Glutamatergic neuron (in vitro differentiated cells): ENCODE measurements around the gene PRAF2. TPM values are rescaled to one million over a fixed set of nuclear protein-coding genes. Genes with fewer than 3 reads are reported as not detected.

Experiments used
- DNase-seq: peaks from one replicate; pipeline ENCODE4 v3.0.0; 2022
- H3K27ac Mint-ChIP-seq: one replicate; pipeline ENCODE4 v1.8.0; 2020; ENCODE audit warnings: mild to moderate bottlenecking, mixed read lengths, inconsistent platforms; ENCODE audit not compliant: unreplicated experiment
- H3K27me3 Mint-ChIP-seq: one replicate; pipeline ENCODE4 v1.8.0; 2020; ENCODE audit warnings: mild to moderate bottlenecking, moderate library complexity, mixed read lengths, inconsistent platforms; ENCODE audit not compliant: unreplicated experiment
- H3K36me3 Mint-ChIP-seq: one replicate; pipeline ENCODE4 v1.8.0; 2020; ENCODE audit warnings: mild to moderate bottlenecking, mixed read lengths, inconsistent platforms; ENCODE audit not compliant: unreplicated experiment
- H3K4me1 Mint-ChIP-seq: one replicate; pipeline ENCODE4 v1.8.0; 2020; ENCODE audit warnings: mild to moderate bottlenecking, low read depth, mixed read lengths, inconsistent platforms; ENCODE audit not compliant: unreplicated experiment
- H3K4me3 Mint-ChIP-seq: one replicate; pipeline ENCODE4 v1.8.0; 2020; ENCODE audit warnings: mild to moderate bottlenecking, mixed read lengths, inconsistent platforms; ENCODE audit not compliant: unreplicated experiment
- H3K9me3 Mint-ChIP-seq: one replicate; pipeline ENCODE4 v1.8.0; 2020; ENCODE audit warnings: mild to moderate bottlenecking, moderate library complexity, mixed read lengths, inconsistent platforms; ENCODE audit not compliant: unreplicated experiment
- CTCF ChIP-seq: fragments of 200-600 bp; sonication (generic); IDR thresholded peaks from one replicate; pipeline ENCODE4 v1.5.0; 2021; ENCODE audit not compliant: partially characterized antibody, unreplicated experiment
- total RNA-seq: library from RNA; stranded (reverse); fragmentation: NEBNext Ultra II Directional; extraction: Animal tissue kit (Norgen Biotek cat#: 25700); gene quantifications from one replicate; pipeline ENCODE4 v1.2.1, GENCODE V29; 2021; ENCODE audit not compliant: unreplicated experiment

PRAF2 gene
- total RNA-seq, 1 donor from 2014 or later: 41.5 TPM

- H3K36me3 Mint-ChIP-seq: no peaks in the 10 kb centered on the region
- peaks cover 4% of the 10 kb centered on the region for H3K9me3 Mint-ChIP-seq
- H3K27ac Mint-ChIP-seq: peak within 1 kb of the TSS; percentile 92
- H3K4me3 Mint-ChIP-seq: peak within 1 kb of the TSS; percentile 91
- H3K4me1 Mint-ChIP-seq: peaks cover 3% of the 10 kb centered on the region
- DNase-seq: peak; percentile 92
- peak; percentile 44 for TF ChIP-seq CTCF
- peaks cover 8% of the 10 kb centered on the region for H3K27me3 Mint-ChIP-seq
Measured at GRCh38 chrX:49043220-49043986, 30.4 kb downstream of the PRAF2 start, which contains the start of gene TFE3. TSS of gene TFE3 (minus strand) at chrX:49043357. CDS start at chrX:49043226, 131 bp downstream.

GRCh38 chrX:49042581-49043219 is 31.1 kb downstream of the PRAF2 start:
- H3K9me3 Mint-ChIP-seq: peaks cover 4% of the 10 kb centered on the region
- H3K27ac Mint-ChIP-seq: peak overlapping the region; percentile 92
- H3K27me3 Mint-ChIP-seq: peaks cover 8% of the 10 kb centered on the region
- H3K36me3 Mint-ChIP-seq: no peaks in the 10 kb centered on the region
- H3K4me3 Mint-ChIP-seq: peak overlapping the region; percentile 91
- TF ChIP-seq CTCF: no peak
- no peak for DNase-seq
- H3K4me1 Mint-ChIP-seq: peaks cover 3% of the 10 kb centered on the region

GRCh38 chrX:49041744-49042580 is 31.8 kb downstream of the PRAF2 start:
- peaks cover 6% of the 10 kb centered on the region for H3K27me3 Mint-ChIP-seq
- H3K4me1 Mint-ChIP-seq: peaks cover 3% of the 10 kb centered on the region
- H3K9me3 Mint-ChIP-seq: peaks cover 4% of the 10 kb centered on the region
- H3K36me3 Mint-ChIP-seq: no peaks in the 10 kb centered on the region
- TF ChIP-seq CTCF: no peak
- H3K27ac Mint-ChIP-seq: peak overlapping the region; percentile 92
- H3K4me3 Mint-ChIP-seq: peak overlapping the region; percentile 91
- DNase-seq: no peak

GRCh38 chrX:49040376-49040955 is 33.3 kb downstream of the PRAF2 start:
- H3K36me3 Mint-ChIP-seq: no peaks in the 10 kb centered on the region
- DNase-seq: no peak
- H3K27me3 Mint-ChIP-seq: peaks cover 6% of the 10 kb centered on the region
- peaks cover 3% of the 10 kb centered on the region for H3K4me1 Mint-ChIP-seq
- TF ChIP-seq CTCF: no peak
- peak overlapping the region; percentile 72 for H3K27ac Mint-ChIP-seq
- H3K4me3 Mint-ChIP-seq: peak overlapping the region; percentile 91
- peaks cover 4% of the 10 kb centered on the region for H3K9me3 Mint-ChIP-seq
